ENCODE data around the gene CPE.

DNA sequence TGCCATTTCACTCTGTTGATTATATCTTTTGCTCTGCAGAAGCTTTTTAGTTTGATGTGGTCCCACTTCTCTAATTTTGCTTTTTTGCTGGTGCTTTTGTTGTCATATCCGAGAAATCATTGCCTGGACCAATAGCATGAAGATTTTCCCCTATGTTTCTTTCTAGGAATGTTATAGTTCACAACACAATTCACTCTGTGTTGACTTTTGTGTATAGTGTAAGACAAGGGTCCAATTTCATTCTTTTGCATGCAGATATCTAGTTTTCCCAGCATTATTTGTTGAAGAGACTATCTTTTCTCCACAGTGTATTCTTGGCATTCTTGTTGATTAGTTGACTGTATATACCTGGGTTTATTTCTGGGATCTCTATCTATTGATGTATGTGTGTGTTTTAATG is 8.3 kb upstream of the CPE start:
- no peak for TF ChIP-seq POLR2AphosphoS5 (IDR thresholded peaks at IDR 0.05)
- TF ChIP-seq, protein P1, sequence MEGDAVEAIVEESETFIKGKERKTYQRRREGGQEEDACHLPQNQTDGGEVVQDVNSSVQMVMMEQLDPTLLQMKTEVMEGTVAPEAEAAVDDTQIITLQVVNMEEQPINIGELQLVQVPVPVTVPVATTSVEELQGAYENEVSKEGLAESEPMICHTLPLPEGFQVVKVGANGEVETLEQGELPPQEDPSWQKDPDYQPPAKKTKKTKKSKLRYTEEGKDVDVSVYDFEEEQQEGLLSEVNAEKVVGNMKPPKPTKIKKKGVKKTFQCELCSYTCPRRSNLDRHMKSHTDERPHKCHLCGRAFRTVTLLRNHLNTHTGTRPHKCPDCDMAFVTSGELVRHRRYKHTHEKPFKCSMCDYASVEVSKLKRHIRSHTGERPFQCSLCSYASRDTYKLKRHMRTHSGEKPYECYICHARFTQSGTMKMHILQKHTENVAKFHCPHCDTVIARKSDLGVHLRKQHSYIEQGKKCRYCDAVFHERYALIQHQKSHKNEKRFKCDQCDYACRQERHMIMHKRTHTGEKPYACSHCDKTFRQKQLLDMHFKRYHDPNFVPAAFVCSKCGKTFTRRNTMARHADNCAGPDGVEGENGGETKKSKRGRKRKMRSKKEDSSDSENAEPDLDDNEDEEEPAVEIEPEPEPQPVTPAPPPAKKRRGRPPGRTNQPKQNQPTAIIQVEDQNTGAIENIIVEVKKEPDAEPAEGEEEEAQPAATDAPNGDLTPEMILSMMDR (IDR thresholded peaks at IDR 0.05): no peak
